Measurements from ENCODE around the gene AFMID. TPM values are rescaled to one million over a fixed set of nuclear protein-coding genes. Genes with fewer than 3 reads are reported as not detected.

Gene AFMID
- total and polyA plus RNA-seq, 2 donors (not counting 1 experiment from before 2014, with no cell fraction given) = 18.2 to 24.8 TPM

GRCh38 chr17:78223765-78224164, 36.6 kb downstream of the AFMID start:
- no peaks in the 10 kb centered on the region for H3K36me3 ChIP-seq (replicated peaks in 1 of 2; ENCODE audit: control extremely low read depth in 1 of 2, control insufficient read depth in 1 of 2, extremely low read depth in 1 of 2, insufficient read depth in 2 of 2, low read length in 1 of 2)
- Mint-ChIP-seq H3K4me1 (no peaks in the 10 kb centered on the region), H3K4me3 (no peak overlapping the region), H3K9me3 (ENCODE audit: insufficient read depth) (no peaks in the 10 kb centered on the region), H3K27me3 (peaks cover 4% of the 10 kb centered on the region), H3K27ac (no peak overlapping the region)
- POLR2A ChIA-PET = no interaction called here
- H3K27me3 ChIP-seq (replicated peaks in 1 of 4; ENCODE audit: control extremely low read depth in 1 of 4, control insufficient read depth in 3 of 4, insufficient read depth in 4 of 4, low read length in 3 of 4) = peaks cover 0 to 25% (median 7%) of the 10 kb centered on the region in 4 experiments
- CTCF ChIA-PET = interaction anchor here (1.3 to 1.5 kb wide), 2 partner anchors 19 to 66 kb away, joined by 3 read pairs; no protein-coding TSS in a partner anchor
- H3K9me3 ChIP-seq (ENCODE audit: control extremely low read depth in 1 of 3, control insufficient read depth in 2 of 3, insufficient read depth in 1 of 3, low read length in 2 of 3) = peaks cover 0 to 7% (median 0%) of the 10 kb centered on the region in 3 donors
- intact Hi-C loops (cut with micrococcal nuclease) = no loop called here
- H3K27ac ChIP-seq (ENCODE audit: low read length in 2 of 2) = no peak overlapping the region
- WGBS (ENCODE audit: insufficient coverage) = 100% methylated on average over 2 of the region's 3 CpGs
- no peaks in the 10 kb centered on the region for H4K20me1 ChIP-seq (ENCODE audit: control insufficient read depth, insufficient read depth, low read length, poor library complexity, severe bottlenecking)
- no peak overlapping the region for H3K4me2 ChIP-seq (replicated peaks; ENCODE audit: low read depth, low read length, poor library complexity, severe bottlenecking)
- no peak for DNase-seq
- TF ChIP-seq CTCF (IDR thresholded peaks at IDR 0.05) (no peak), EZH2 (IDR thresholded peaks at IDR 0.05; ENCODE audit: borderline replicate concordance, insufficient read depth, low read depth, low read length, poor library complexity, severe bottlenecking) (no peak)
- H3K4me1 ChIP-seq (ENCODE audit: control insufficient read depth in 2 of 2, insufficient read depth in 2 of 2, low read length in 2 of 2) = peaks cover 5 to 8% of the 10 kb centered on the region in 2 donors
- no peaks in the 10 kb centered on the region for H3K79me2 ChIP-seq (ENCODE audit: control insufficient read depth, insufficient read depth, low read length)
- no peak overlapping the region for H3K9ac ChIP-seq (ENCODE audit: low read length)
- no peak overlapping the region for H3K4me3 ChIP-seq (ENCODE audit: control extremely low read depth in 1 of 5, extremely low read depth in 1 of 5, insufficient read depth in 1 of 5, low read depth in 2 of 5, low read length in 4 of 5)
- no peak overlapping the region for H2AFZ ChIP-seq (ENCODE audit: insufficient read depth, low read depth, low read length, poor library complexity, severe bottlenecking)
- no peak for ATAC-seq (ENCODE audit: low read depth)

GRCh38 chr17:78224231-78225087, 37.3 kb downstream of the AFMID start:
- Histone ChIP-seq H3K4me1 (ENCODE audit: control insufficient read depth in 2 of 2, insufficient read depth in 2 of 2, low read length in 2 of 2) (peaks cover 5 to 8% of the 10 kb centered on the region in 2 donors), H4K20me1 (ENCODE audit: control insufficient read depth, insufficient read depth, low read length, poor library complexity, severe bottlenecking) (no peaks in the 10 kb centered on the region), H2AFZ (ENCODE audit: insufficient read depth, low read depth, low read length, poor library complexity, severe bottlenecking) (no peak overlapping the region), H3K9ac (ENCODE audit: low read length) (no peak overlapping the region), H3K36me3 (replicated peaks in 1 of 2; ENCODE audit: control extremely low read depth in 1 of 2, control insufficient read depth in 1 of 2, extremely low read depth in 1 of 2, insufficient read depth in 2 of 2, low read length in 1 of 2) (no peaks in the 10 kb centered on the region), H3K27me3 (replicated peaks in 1 of 4; ENCODE audit: control extremely low read depth in 1 of 4, control insufficient read depth in 3 of 4, insufficient read depth in 4 of 4, low read length in 3 of 4) (peaks cover 0 to 26% (median 7%) of the 10 kb centered on the region in 4 experiments), H3K4me2 (replicated peaks; ENCODE audit: low read depth, low read length, poor library complexity, severe bottlenecking) (no peak overlapping the region), H3K79me2 (ENCODE audit: control insufficient read depth, insufficient read depth, low read length) (no peaks in the 10 kb centered on the region), H3K9me3 (ENCODE audit: control extremely low read depth in 1 of 3, control insufficient read depth in 2 of 3, insufficient read depth in 1 of 3, low read length in 2 of 3) (peaks cover 0 to 7% (median 0%) of the 10 kb centered on the region in 3 donors), H3K4me3 (ENCODE audit: control extremely low read depth in 1 of 5, extremely low read depth in 1 of 5, insufficient read depth in 1 of 5, low read depth in 2 of 5, low read length in 4 of 5) (no peak overlapping the region), H3K27ac (ENCODE audit: low read length in 2 of 2) (no peak overlapping the region)
- no peaks in the 10 kb centered on the region for H3K4me1 Mint-ChIP-seq
- H3K27ac Mint-ChIP-seq = no peak overlapping the region
- POLR2A ChIA-PET = no interaction called here
- WGBS (ENCODE audit: insufficient coverage) = 98% methylated on average over 24 of the region's 27 CpGs
- intact Hi-C loops (cut with micrococcal nuclease) = no loop called here
- DNase-seq (no peak), ATAC-seq (ENCODE audit: low read depth) (no peak)
- TF ChIP-seq EZH2 (IDR thresholded peaks at IDR 0.05; ENCODE audit: borderline replicate concordance, insufficient read depth, low read depth, low read length, poor library complexity, severe bottlenecking) = no peak
- TF ChIP-seq CTCF (IDR thresholded peaks at IDR 0.05) = no peak
- CTCF ChIA-PET = interaction anchor here (2.5 kb wide), 1 partner anchor 27 kb away, joined by 9 read pairs; no protein-coding TSS in a partner anchor
- H3K9me3 Mint-ChIP-seq (ENCODE audit: insufficient read depth) = no peaks in the 10 kb centered on the region
- H3K4me3 Mint-ChIP-seq = no peak overlapping the region
- H3K27me3 Mint-ChIP-seq = peaks cover 4% of the 10 kb centered on the region
